Measurements from ENCODE around the gene ROCK2. TPM values are rescaled to one million over a fixed set of nuclear protein-coding genes. Genes with fewer than 3 reads are reported as not detected.

Gene ROCK2
- polyA plus RNA-seq, 1 donor (not counting 4 experiments of a cell fraction or from before 2014, with no cell fraction given), result 12.6 TPM

DNA sequence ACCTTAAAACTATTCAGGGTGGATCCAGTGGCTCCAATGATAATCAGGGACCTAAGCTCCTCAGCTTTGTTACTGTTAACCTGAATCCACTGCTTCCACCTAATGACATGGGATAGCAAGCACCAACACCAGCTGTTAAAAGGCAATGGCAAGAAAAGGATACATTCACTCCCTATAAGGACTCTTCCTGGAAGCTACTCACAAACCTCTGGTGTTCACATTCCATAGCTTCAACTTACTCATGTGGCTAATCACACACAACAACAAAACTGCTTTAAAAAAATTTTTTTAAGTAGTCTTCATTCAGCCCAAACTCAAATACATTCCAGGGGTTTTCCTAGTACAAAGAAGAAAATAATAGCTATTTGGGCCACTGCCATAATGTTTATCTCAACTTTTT lies 24.5 kb downstream of the ROCK2 start:
- H2AFZ ChIP-seq (ENCODE audit: control insufficient read depth, low read length), result no peak overlapping the region
- H3K27me3 ChIP-seq (ENCODE audit: control insufficient read depth, extremely low read depth, insufficient read depth, low read length), result no peaks in the 10 kb centered on the region
- dilution Hi-C loops (cut with MboI; ENCODE audit: extremely low pct_ligation_motif_present, low sequenced_read_pairs), result no loop called here
- no peaks in the 10 kb centered on the region for H3K4me1 ChIP-seq (ENCODE audit: control insufficient read depth, extremely low read depth, insufficient read depth, low read length)
- H3K4me3 ChIP-seq (ENCODE audit: control insufficient read depth in 2 of 3, extremely low read depth in 1 of 3, insufficient read depth in 2 of 3, low read depth in 1 of 3, low read length in 3 of 3), result no peak overlapping the region
- H3K9ac ChIP-seq (ENCODE audit: control insufficient read depth, extremely low read depth, insufficient read depth, low read length), result no peak overlapping the region
- no peaks in the 10 kb centered on the region for H4K20me1 ChIP-seq (ENCODE audit: control insufficient read depth, extremely low read depth, insufficient read depth, low read length)
- H3K4me2 ChIP-seq (ENCODE audit: control insufficient read depth, extremely low read depth, insufficient read depth, low read depth, low read length), result no peak overlapping the region
- H3K79me2 ChIP-seq (ENCODE audit: control insufficient read depth, insufficient read depth, low read length), result peaks cover 68% of the 10 kb centered on the region
- no peaks in the 10 kb centered on the region for H3K9me1 ChIP-seq (ENCODE audit: control insufficient read depth, extremely low read depth, insufficient read depth, low read length)
- TF ChIP-seq EZH2 (IDR thresholded peaks at IDR 0.05; ENCODE audit: low read length), result no peak
- TF ChIP-seq, protein P1, sequence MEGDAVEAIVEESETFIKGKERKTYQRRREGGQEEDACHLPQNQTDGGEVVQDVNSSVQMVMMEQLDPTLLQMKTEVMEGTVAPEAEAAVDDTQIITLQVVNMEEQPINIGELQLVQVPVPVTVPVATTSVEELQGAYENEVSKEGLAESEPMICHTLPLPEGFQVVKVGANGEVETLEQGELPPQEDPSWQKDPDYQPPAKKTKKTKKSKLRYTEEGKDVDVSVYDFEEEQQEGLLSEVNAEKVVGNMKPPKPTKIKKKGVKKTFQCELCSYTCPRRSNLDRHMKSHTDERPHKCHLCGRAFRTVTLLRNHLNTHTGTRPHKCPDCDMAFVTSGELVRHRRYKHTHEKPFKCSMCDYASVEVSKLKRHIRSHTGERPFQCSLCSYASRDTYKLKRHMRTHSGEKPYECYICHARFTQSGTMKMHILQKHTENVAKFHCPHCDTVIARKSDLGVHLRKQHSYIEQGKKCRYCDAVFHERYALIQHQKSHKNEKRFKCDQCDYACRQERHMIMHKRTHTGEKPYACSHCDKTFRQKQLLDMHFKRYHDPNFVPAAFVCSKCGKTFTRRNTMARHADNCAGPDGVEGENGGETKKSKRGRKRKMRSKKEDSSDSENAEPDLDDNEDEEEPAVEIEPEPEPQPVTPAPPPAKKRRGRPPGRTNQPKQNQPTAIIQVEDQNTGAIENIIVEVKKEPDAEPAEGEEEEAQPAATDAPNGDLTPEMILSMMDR (optimal IDR thresholded peaks at IDR 0.05 in 1 of 3, IDR thresholded peaks at IDR 0.05 in 1 of 3, conservative IDR thresholded peaks at IDR 0.05 in 1 of 3; ENCODE audit: extremely low read depth in 1 of 3, insufficient read depth in 2 of 3, low read length in 3 of 3), result no peak
- no peaks in the 10 kb centered on the region for H3K9me3 ChIP-seq (ENCODE audit: control insufficient read depth, low read depth, low read length)
- H3K36me3 ChIP-seq (ENCODE audit: control insufficient read depth in 2 of 2, extremely low read depth in 1 of 2, insufficient read depth in 2 of 2, low read length in 2 of 2), result no peaks in the 10 kb centered on the region
- no peak for FAIRE-seq
- H3K27ac ChIP-seq (ENCODE audit: control insufficient read depth, insufficient read depth, low read length), result no peak overlapping the region
- no peak for DNase-seq (ENCODE audit: low read depth, low spot score)

DNA sequence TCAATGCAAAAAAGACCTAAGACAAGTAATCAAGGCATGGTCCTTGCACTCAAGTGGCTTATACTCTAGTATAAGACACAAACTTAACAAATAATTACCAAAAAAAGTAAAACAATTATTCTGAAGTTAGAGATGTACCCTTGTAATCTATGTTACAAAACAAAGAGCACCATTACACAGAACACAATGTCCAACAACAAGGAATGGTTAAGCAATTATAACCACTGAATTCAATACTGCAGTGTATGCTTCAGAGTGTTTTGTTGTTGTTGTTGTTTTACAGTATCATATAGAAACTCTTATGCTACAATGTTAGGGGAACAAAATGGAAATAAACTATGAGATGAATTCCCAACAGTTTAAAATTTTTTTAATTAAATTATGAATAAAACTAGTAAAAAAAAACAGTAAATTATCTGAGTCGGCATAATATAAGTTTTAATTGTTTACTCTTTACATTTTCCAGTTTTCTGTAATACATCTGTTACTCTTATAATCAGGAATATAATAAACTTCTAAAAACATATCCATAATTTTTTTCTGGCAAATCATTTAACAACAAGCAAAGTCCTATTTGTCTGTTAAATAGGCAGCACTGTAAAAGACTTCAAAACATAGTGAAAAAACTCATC lies 29.2 kb downstream of the ROCK2 start:
- Histone ChIP-seq H3K9me3 (ENCODE audit: control insufficient read depth, low read depth, low read length) (no peaks in the 10 kb centered on the region), H3K4me1 (ENCODE audit: control insufficient read depth, extremely low read depth, insufficient read depth, low read length) (no peaks in the 10 kb centered on the region), H3K27me3 (ENCODE audit: control insufficient read depth, extremely low read depth, insufficient read depth, low read length) (no peaks in the 10 kb centered on the region), H3K4me3 (ENCODE audit: control insufficient read depth in 2 of 3, extremely low read depth in 1 of 3, insufficient read depth in 2 of 3, low read depth in 1 of 3, low read length in 3 of 3) (no peak overlapping the region), H3K79me2 (ENCODE audit: control insufficient read depth, insufficient read depth, low read length) (peaks cover 71% of the 10 kb centered on the region), H2AFZ (ENCODE audit: control insufficient read depth, low read length) (no peak overlapping the region), H3K4me2 (ENCODE audit: control insufficient read depth, extremely low read depth, insufficient read depth, low read depth, low read length) (no peak overlapping the region), H3K27ac (ENCODE audit: control insufficient read depth, insufficient read depth, low read length) (no peak overlapping the region), H3K36me3 (ENCODE audit: control insufficient read depth in 2 of 2, extremely low read depth in 1 of 2, insufficient read depth in 2 of 2, low read length in 2 of 2) (no peaks in the 10 kb centered on the region), H3K9ac (ENCODE audit: control insufficient read depth, extremely low read depth, insufficient read depth, low read length) (no peak overlapping the region), H3K9me1 (ENCODE audit: control insufficient read depth, extremely low read depth, insufficient read depth, low read length) (no peaks in the 10 kb centered on the region), H4K20me1 (ENCODE audit: control insufficient read depth, extremely low read depth, insufficient read depth, low read length) (peaks cover 3% of the 10 kb centered on the region)
- FAIRE-seq (no peak), DNase-seq (ENCODE audit: low read depth, low spot score) (no peak)
- dilution Hi-C loops (cut with MboI; ENCODE audit: extremely low pct_ligation_motif_present, low sequenced_read_pairs), result no loop called here
- TF ChIP-seq, protein P1 (optimal IDR thresholded peaks at IDR 0.05 in 1 of 3, IDR thresholded peaks at IDR 0.05 in 1 of 3, conservative IDR thresholded peaks at IDR 0.05 in 1 of 3; ENCODE audit: extremely low read depth in 1 of 3, insufficient read depth in 2 of 3, low read length in 3 of 3), result no peak
- TF ChIP-seq EZH2 (IDR thresholded peaks at IDR 0.05; ENCODE audit: low read length), result no peak
